Naive thymus-derived CD4-positive, alpha-beta T cell (primary cell): Measurements from ENCODE around the gene FAM219B. TPM values are rescaled to one million over a fixed set of nuclear protein-coding genes. Genes with fewer than 3 reads are reported as not detected.

Source experiments
- ATAC-seq: fragments of 150-1000 bp; cut with Tn5 transposase; 2 replicates; pipeline ENCODE4 v1.10.0; 2021; ENCODE audit warnings: mild to moderate bottlenecking, moderate library complexity
- CTCF ChIA-PET: fragments of 350-600 bp; sonication (Branson Sonifier 250); formaldehyde crosslinking; loops from one replicate; lab custom pipeline; 2021; ENCODE audit warnings: antibody characterized with exemption; lab: Charles Lee
- POLR2A ChIA-PET: fragments of 350-600 bp; sonication (Branson Sonifier 250); formaldehyde crosslinking; loops from one replicate; lab custom pipeline; 2021; ENCODE audit warnings: antibody characterized with exemption, inconsistent platforms; lab: Charles Lee
- DNase-seq, 9 donors: peaks; one replicate each; pipeline versions ENCODE4 v3.0.0 to v3.0.0-alpha.2; 2020 to 2022; ENCODE audit warnings: mixed read lengths in 1 of 9
- H3K27ac ChIP-seq: one replicate; pipeline ENCODE4 v1.7.0; 2013; ENCODE audit warnings: mild to moderate bottlenecking, low read depth, low read length, moderate library complexity
- H3K27me3 ChIP-seq, 2 donors: one replicate each; pipeline ENCODE4 v1.7.0; 2013; ENCODE audit warnings: low read length in 2 of 2, mild to moderate bottlenecking in 2 of 2, moderate library complexity in 2 of 2; ENCODE audit not compliant: control insufficient read depth in 2 of 2, insufficient read depth in 2 of 2
- H3K36me3 ChIP-seq, 3 experiments: 1 replicate in 2 of 3; 2 replicates in 1 of 3; pipeline ENCODE4 v1.7.0; 2013; ENCODE audit warnings: low read length in 3 of 3, mild to moderate bottlenecking in 3 of 3, moderate library complexity in 1 of 3; ENCODE audit not compliant: insufficient read depth in 3 of 3, control insufficient read depth in 2 of 3
- H3K4me1 ChIP-seq, 2 donors: one replicate each; pipeline ENCODE4 v1.7.0; 2013; ENCODE audit warnings: low read length in 2 of 2, mild to moderate bottlenecking in 2 of 2, moderate library complexity in 1 of 2; ENCODE audit not compliant: control insufficient read depth in 2 of 2, insufficient read depth in 2 of 2
- H3K4me3 ChIP-seq: 2 replicates; pipeline ENCODE4 v1.7.0; 2013; ENCODE audit warnings: mild to moderate bottlenecking, low read length
- H3K9me3 ChIP-seq, 3 experiments: 1 replicate in 2 of 3; 2 replicates in 1 of 3; pipeline ENCODE4 v1.7.0; 2013; ENCODE audit warnings: low read length in 3 of 3; ENCODE audit not compliant: control insufficient read depth in 2 of 3
- H3K27ac Mint-ChIP-seq, 9 donors: one replicate each; pipeline ENCODE4 v1.8.0; 2020 to 2022; ENCODE audit warnings: mixed read lengths in 9 of 9, mild to moderate bottlenecking in 8 of 9, moderate library complexity in 5 of 9, inconsistent platforms in 2 of 9
- H3K27me3 Mint-ChIP-seq, 5 donors: one replicate each; pipeline ENCODE4 v1.8.0; 2021 to 2022; ENCODE audit warnings: mixed read lengths in 5 of 5, mild to moderate bottlenecking in 1 of 5
- H3K36me3 Mint-ChIP-seq, 5 donors: one replicate each; pipeline ENCODE4 v1.8.0; 2020 to 2022; ENCODE audit warnings: mixed read lengths in 5 of 5, mild to moderate bottlenecking in 3 of 5, inconsistent platforms in 1 of 5
- H3K4me1 Mint-ChIP-seq, 7 donors: one replicate each; pipeline ENCODE4 v1.8.0; 2020 to 2022; ENCODE audit warnings: mixed read lengths in 7 of 7, mild to moderate bottlenecking in 3 of 7, inconsistent platforms in 1 of 7
- H3K4me3 Mint-ChIP-seq, 10 donors: one replicate each; pipeline ENCODE4 v1.8.0; 2020 to 2022; ENCODE audit warnings: mild to moderate bottlenecking in 10 of 10, mixed read lengths in 10 of 10, moderate library complexity in 6 of 10, inconsistent platforms in 2 of 10
- H3K9me3 Mint-ChIP-seq, 11 donors: one replicate each; pipeline ENCODE4 v1.8.0; 2020 to 2022; ENCODE audit warnings: mixed read lengths in 11 of 11, mild to moderate bottlenecking in 4 of 11, inconsistent platforms in 1 of 11, moderate library complexity in 1 of 11
- intact Hi-C, 2 donors: fragments of 100-400 bp; cut with micrococcal nuclease; formaldehyde crosslinking; loops; one replicate each; pipeline ENCODE4 v1.15.1; 2023
- polyA plus RNA-seq, 2 donors: library from polyadenylated mRNA; unstranded; fragments of 300-500 nt; fragmentation: Illumina TruSeq; gene quantifications; one replicate each; pipeline ENCODE4 v1.2.3, GENCODE V29; 2021
- total RNA-seq, 6 experiments: library from RNA in 5 of 6; stranded (reverse) in 5 of 6; gene quantifications; 1 replicate in 5 of 6; 2 replicates in 1 of 6; pipeline ENCODE4 v1.2.3 and lab custom pipeline; 2021 to 2026

Gene FAM219B, protein sequence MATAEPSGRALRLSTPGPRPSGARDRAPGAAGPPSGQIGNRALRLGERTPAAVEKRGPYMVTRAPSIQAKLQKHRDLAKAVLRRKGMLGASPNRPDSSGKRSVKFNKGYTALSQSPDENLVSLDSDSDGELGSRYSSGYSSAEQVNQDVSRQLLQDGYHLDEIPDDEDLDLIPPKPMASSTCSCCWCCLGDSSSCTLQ
- 100 to 1,000 TPM in 2 of 5 experiments, 10 to 100 TPM in 3; 40.5 to 111 (median 99.6) TPM for total RNA-seq
- polyA plus RNA-seq, result 10 to 100 TPM; 20.2 to 27.7 TPM
- 44.6 reads per million, percentile 69 among the genes with 10 or more reads in this experiment for total RNA-seq (lab: John Stamatoyannopoulos, UW)

DNA sequence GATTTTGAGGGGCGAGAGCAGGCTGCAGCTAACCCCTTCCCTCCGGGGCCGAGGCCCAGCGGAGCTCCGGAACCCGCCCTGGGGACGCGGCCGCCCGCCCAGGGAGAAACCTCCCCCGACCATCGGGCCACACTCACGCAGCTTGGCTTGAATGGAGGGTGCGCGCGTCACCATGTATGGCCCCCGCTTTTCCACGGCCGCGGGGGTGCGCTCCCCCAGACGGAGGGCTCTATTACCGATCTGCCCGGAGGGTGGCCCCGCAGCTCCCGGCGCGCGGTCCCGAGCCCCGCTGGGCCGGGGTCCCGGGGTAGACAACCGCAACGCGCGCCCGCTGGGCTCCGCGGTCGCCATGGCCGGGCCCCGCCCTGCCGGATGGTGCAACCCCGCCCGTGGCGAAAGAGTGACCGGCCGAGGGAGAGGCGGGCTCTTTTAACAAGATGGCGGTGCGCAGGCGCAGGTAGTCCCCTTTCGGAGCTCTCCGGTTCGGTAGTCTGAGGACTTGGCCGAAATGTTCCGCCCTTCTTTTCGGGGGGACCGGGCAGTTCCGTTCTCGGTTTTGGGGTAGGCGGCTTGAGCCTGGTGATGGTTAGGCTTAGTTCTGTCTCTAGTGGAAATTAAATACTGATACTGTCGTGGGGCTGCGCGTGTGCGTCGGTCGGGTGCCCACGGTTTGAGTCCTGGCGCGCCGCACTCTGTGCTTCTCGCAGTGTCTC lies at the start of gene FAM219B:
Gene FAM219B (minus strand): TSS at position 402 of the 713 bp plus-strand sequence. CDS start 51 bp downstream, at position 351.
- Histone ChIP-seq H3K27ac (peak within 1 kb of the TSS; percentile 85), H3K4me3 (peak within 1 kb of the TSS; percentile 72), H3K36me3 (peaks cover 0 to 33% (median 0%) of the 10 kb centered on the region in 3 experiments), H3K9me3 (no peaks in the 10 kb centered on the region), H3K4me1 (peaks cover 17 to 20% of the 10 kb centered on the region in 2 donors), H3K27me3 (no peaks in the 10 kb centered on the region)
- ATAC-seq (peak; percentile 93), DNase-seq (peak; percentile 44 to 86 (median 61))
- CTCF ChIA-PET, result interaction anchor here (0.6 to 1.7 kb wide), 9 partner anchors 13 to 275 kb away, joined by 3 to 11 read pairs (median 4); partner anchors contain the start of gene ULK3
- no peaks in the 10 kb centered on the region for H3K27me3 Mint-ChIP-seq
- peak within 1 kb of the TSS; percentile 90 to 98 (median 95) for H3K27ac Mint-ChIP-seq
- POLR2A ChIA-PET, result interaction anchor here (0.6 to 2.9 kb wide), 21 partner anchors 10 to 135 kb away, joined by 3 to 24 read pairs (median 4); partner anchors contain the start of genes COX5A, MPI, PPCDC and SCAMP2
- peaks cover 0 to 14% (median 5%) of the 10 kb centered on the region in 5 donors for H3K36me3 Mint-ChIP-seq
- peaks cover 28 to 54% (median 42%) of the 10 kb centered on the region in 7 donors for H3K4me1 Mint-ChIP-seq
- H3K9me3 Mint-ChIP-seq, result no peaks in the 10 kb centered on the region
- intact Hi-C loops, result loop anchor here (1.0 to 5.0 kb wide), 10 partner anchors 16 to 135 kb away; partner anchors contain the start of genes COX5A (in 2 of the 2), SCAMP2 (in 2 of the 2), ULK3 (in 2 of the 2) and MPI (in 1 of the 2)
- H3K4me3 Mint-ChIP-seq, result peak within 1 kb of the TSS; percentile 93 to 99 (median 98)

DNA sequence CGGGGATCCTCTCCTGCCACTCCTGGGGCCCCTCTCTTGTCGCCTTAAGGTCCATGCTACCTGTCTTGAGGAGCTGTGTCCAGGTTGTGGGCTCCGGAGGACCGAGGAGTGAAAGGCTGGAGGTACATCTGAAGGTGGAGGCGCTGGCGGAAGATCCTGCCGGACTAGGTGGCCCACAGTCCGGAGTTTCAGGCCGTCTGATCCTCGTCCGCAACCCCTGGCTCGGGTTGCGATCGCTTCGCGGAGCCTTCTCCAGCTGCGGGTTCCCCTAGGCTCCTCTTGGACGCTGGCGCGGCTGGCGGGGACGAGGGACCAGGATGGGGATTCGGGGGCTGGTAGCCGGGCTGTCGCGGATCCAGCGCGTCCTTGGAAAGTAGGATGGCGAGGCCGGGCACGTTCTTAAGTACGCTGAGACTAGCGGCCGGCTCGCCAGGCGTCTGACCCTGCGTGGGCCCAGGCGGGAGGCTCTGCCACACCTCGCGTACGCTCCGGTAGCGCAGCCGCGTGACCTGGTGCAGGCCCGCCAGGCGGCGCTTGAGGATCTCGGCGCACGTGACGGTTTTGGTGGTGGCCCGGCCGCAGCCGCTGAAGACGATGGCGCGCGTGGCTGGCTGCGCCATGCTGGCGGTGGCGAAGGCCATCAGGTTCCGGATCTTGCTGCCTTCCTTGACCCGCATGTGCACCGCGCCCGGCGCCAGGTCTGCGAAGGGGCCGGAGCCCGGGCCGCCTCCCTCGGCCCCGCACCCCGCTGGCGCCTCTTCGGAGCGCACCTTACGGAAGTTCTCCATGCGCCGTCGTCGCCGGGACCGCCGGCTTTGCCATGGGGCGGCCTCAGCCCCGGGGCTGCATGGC lies 49.4 kb upstream of the FAM219B start:
- Mint-ChIP-seq H3K4me1 (peaks cover 15 to 34% (median 31%) of the 10 kb centered on the region in 7 donors), H3K27me3 (peaks cover 25 to 39% (median 27%) of the 10 kb centered on the region in 5 donors), H3K36me3 (peaks cover 0 to 2% (median 0%) of the 10 kb centered on the region in 5 donors), H3K27ac (no peak overlapping the region), H3K4me3 (peak overlapping the region in 9 of 10 donors; percentile 40 to 82 (median 74)), H3K9me3 (peaks cover 0 to 1% (median 0%) of the 10 kb centered on the region in 11 donors)
- Histone ChIP-seq H3K4me3 (peak overlapping the region; percentile 67), H3K27ac (peak overlapping the region; percentile 1), H3K27me3 (peaks cover 9 to 10% of the 10 kb centered on the region in 2 donors), H3K36me3 (no peaks in the 10 kb centered on the region), H3K9me3 (no peaks in the 10 kb centered on the region), H3K4me1 (peaks cover 17 to 23% of the 10 kb centered on the region in 2 donors)
- ChIA-PET CTCF (interaction anchor here (0.9 to 1.5 kb wide), 2 partner anchors 11 to 248 kb away, joined by 3 to 5 read pairs; no protein-coding TSS in a partner anchor), POLR2A (interaction anchor here (0.6 to 1.8 kb wide), 4 partner anchors 18 to 673 kb away, joined by 4 to 6 read pairs (median 4); partner anchors contain the start of gene COX5A)
- DNase-seq (peak; percentile 36 to 75 (median 52)), ATAC-seq (peak; percentile 77)
- intact Hi-C loops, result loop anchor here (1.0 to 10.0 kb wide), 9 partner anchors 18 to 491 kb away; partner anchors contain the start of genes COX5A (in 2 of the 2), CLK3 (in 1 of the 2), FAM219B (in 1 of the 2) and PPCDC (in 1 of the 2)

DNA sequence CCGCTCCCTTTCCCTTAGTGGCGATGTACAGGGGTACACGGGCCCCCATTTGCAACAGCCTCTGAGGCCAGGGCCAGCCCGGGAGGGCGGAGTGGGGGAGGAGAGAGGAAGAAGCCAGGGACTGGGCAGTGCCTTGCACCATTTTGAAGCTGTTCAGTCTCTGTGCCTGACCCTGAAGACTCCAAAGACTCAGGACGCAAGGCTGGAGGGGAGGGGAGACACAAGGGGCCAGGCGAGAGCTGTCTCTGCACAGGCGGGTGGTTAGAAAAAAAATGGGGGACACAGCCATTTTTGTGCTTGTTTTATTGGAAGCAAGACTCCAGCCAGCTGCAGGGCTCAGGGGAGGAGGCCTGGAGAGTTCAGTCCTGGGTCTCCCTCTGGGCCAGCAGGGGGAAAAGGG lies 48.4 kb upstream of the FAM219B start:
- Histone ChIP-seq H3K4me1 (peaks cover 17 to 23% of the 10 kb centered on the region in 2 donors), H3K36me3 (no peaks in the 10 kb centered on the region), H3K9me3 (no peaks in the 10 kb centered on the region), H3K27me3 (peaks cover 9 to 10% of the 10 kb centered on the region in 2 donors), H3K27ac (no peak overlapping the region), H3K4me3 (no peak overlapping the region)
- ATAC-seq (no peak), DNase-seq (no peak)
- ChIA-PET POLR2A (interaction anchor here (1.2 kb wide), 1 partner anchor 17 kb away, joined by 4 read pairs; the partner anchor contains the start of gene COX5A), CTCF (interaction anchor here (0.8 to 1.6 kb wide), 4 partner anchors 10 to 322 kb away, joined by 3 to 6 read pairs (median 4); no protein-coding TSS in a partner anchor)
- no peaks in the 10 kb centered on the region for H3K9me3 Mint-ChIP-seq
- H3K4me3 Mint-ChIP-seq, result peak overlapping the region in 8 of 10 donors; percentile 50 to 81 (median 70)
- H3K4me1 Mint-ChIP-seq, result peaks cover 18 to 39% (median 34%) of the 10 kb centered on the region in 7 donors
- H3K27me3 Mint-ChIP-seq, result peaks cover 20 to 30% (median 26%) of the 10 kb centered on the region in 5 donors
- H3K27ac Mint-ChIP-seq, result no peak overlapping the region
- H3K36me3 Mint-ChIP-seq, result peaks cover 0 to 2% (median 0%) of the 10 kb centered on the region in 5 donors
- intact Hi-C loops, result loop anchor here in 1 of 2 donors (10.0 kb wide), 1 partner anchor 490 kb away; the partner anchor contains the start of gene UBL7

DNA sequence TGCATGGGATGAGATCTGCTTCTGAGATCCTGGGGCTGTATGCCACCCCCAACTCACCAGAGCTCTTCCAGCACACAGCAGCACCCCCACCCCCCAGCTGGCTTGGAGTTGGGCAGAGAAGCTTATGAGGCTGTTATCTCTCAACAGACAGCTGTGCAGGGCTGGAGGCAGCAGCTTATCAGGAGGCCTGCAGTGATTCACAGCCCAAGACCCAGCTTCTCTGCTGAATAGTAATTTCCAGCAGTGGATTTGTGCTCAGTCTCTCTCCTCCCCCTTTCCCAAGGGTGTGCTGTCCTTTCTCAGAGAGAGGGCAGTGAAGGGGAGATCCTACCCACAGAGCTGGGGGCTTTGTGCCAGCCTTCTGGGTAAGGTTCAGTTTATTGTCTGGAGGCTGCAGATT lies 47.9 kb upstream of the FAM219B start:
- Mint-ChIP-seq H3K27me3 (peaks cover 17 to 25% (median 22%) of the 10 kb centered on the region in 5 donors), H3K36me3 (peaks cover 0 to 2% (median 0%) of the 10 kb centered on the region in 5 donors), H3K4me3 (peak overlapping the region in 4 of 10 donors; percentile 69 to 81 (median 76)), H3K4me1 (peaks cover 18 to 39% (median 32%) of the 10 kb centered on the region in 7 donors), H3K27ac (no peak overlapping the region), H3K9me3 (no peaks in the 10 kb centered on the region)
- POLR2A ChIA-PET, result no interaction called here
- no peak overlapping the region for H3K27ac ChIP-seq
- H3K9me3 ChIP-seq, result no peaks in the 10 kb centered on the region
- no peak overlapping the region for H3K4me3 ChIP-seq
- peaks cover 9 to 10% of the 10 kb centered on the region in 2 donors for H3K27me3 ChIP-seq
- peaks cover 17 to 23% of the 10 kb centered on the region in 2 donors for H3K4me1 ChIP-seq
- CTCF ChIA-PET, result interaction anchor here (0.7 to 1.6 kb wide), 6 partner anchors 127 to 320 kb away, joined by 3 to 6 read pairs (median 6); no protein-coding TSS in a partner anchor
- ATAC-seq (no peak), DNase-seq (no peak)
- intact Hi-C loops, result loop anchor here in 1 of 2 donors (5.0 to 10.0 kb wide), 3 partner anchors 112 to 582 kb away; partner anchors contain the start of genes UBL7 and ULK3
- no peaks in the 10 kb centered on the region for H3K36me3 ChIP-seq

DNA sequence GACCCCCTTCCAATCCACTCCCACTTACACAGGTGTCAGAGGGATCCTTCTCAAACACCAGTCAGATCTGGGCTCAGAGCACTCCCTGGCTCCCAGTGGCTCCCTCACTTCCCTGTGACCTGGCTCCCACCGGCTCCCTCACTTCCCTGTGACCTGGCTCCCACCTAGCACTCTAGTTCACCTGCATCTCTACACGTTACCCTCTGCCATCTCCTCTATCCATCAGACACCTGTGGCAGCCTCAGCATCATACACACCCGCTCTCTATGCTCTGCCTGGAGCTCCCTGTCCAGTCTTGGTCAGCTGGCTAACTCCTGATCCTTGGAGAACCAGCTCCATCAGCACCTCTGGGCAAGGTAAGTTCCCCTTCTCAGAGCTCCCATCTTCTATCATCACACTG lies 44.4 kb upstream of the FAM219B start:
- H3K4me1 Mint-ChIP-seq, result peaks cover 4 to 21% (median 13%) of the 10 kb centered on the region in 7 donors
- ATAC-seq, result no peak
- H3K27me3 Mint-ChIP-seq, result peaks cover 0 to 3% (median 0%) of the 10 kb centered on the region in 5 donors
- peak overlapping the region in 1 of 9 donors; percentile 54 for H3K27ac Mint-ChIP-seq
- Histone ChIP-seq H3K27ac (no peak overlapping the region), H3K4me1 (peaks cover 6% of the 10 kb centered on the region in 2 donors), H3K4me3 (no peak overlapping the region), H3K9me3 (no peaks in the 10 kb centered on the region), H3K36me3 (no peaks in the 10 kb centered on the region), H3K27me3 (no peaks in the 10 kb centered on the region)
- intact Hi-C loops, result loop anchor here in 1 of 2 donors (2.0 to 10.0 kb wide), 5 partner anchors 44 to 579 kb away; partner anchors contain the start of genes FAM219B, UBL7 and ULK3
- H3K4me3 Mint-ChIP-seq, result no peak overlapping the region
- no peaks in the 10 kb centered on the region for H3K36me3 Mint-ChIP-seq
- CTCF ChIA-PET, result interaction anchor here (0.6 to 6.5 kb wide), 13 partner anchors 8 to 319 kb away, joined by 3 to 73 read pairs (median 4); no protein-coding TSS in a partner anchor
- DNase-seq, result no peak
- H3K9me3 Mint-ChIP-seq, result no peaks in the 10 kb centered on the region
- POLR2A ChIA-PET, result interaction anchor here (1.0 to 1.4 kb wide), 4 partner anchors 44 to 181 kb away, joined by 3 to 4 read pairs (median 4); partner anchors contain the start of gene FAM219B
